HG03432 (cell line): Measurements from ENCODE around the gene MALT1.
"Not testable (repeated sequence)": the region's sequence is repeated elsewhere in the genome, so short reads cannot be mapped to it uniquely, and the experiment has no call there.

Experiments
- ATAC-seq: cut with Tn5 transposase; IDR thresholded peaks from one replicate; pipeline ENCODE4 v1.9.1; 2021; ENCODE audit warnings: mild to moderate bottlenecking, moderate library complexity; ENCODE audit not compliant: unreplicated experiment

Gene MALT1

DNA sequence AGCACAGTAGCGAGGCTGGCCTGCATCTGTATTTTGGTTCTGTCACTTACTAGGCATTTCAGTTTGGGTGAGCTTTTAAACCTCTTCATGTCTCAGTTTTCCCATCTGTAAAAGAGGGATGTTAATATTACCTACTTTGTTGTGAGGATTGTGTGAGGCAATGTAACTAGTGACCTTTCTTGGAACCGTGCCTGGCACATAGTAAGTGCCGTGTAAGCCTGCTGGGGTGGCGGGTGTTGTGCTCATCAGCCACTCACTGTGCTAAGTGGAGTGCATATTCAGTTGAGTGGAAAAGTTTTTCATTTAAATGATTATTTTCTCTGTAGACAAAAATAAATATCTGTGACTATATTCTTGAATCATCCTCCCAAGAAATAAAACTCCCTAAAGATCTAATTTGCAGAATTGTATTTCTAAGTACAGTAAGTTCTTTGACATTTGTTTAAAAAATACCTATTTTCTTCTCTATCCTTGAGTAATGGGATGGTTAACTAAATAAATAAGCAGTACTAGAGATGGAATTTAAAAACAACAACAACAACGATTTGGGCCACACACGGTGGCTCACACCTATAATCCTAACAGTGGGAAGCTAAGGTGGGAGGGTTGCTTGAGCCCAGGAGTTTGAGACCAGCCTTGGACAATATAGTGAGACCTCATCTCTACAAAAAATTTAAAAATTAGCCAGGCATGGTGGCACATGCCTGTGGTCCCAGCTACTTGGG is 56.7 kb downstream of the MALT1 start:
- no peak for ATAC-seq

GRCh38 chr18:58728719-58729118 is 57.5 kb downstream of the MALT1 start:
- ATAC-seq = no peak

DNA sequence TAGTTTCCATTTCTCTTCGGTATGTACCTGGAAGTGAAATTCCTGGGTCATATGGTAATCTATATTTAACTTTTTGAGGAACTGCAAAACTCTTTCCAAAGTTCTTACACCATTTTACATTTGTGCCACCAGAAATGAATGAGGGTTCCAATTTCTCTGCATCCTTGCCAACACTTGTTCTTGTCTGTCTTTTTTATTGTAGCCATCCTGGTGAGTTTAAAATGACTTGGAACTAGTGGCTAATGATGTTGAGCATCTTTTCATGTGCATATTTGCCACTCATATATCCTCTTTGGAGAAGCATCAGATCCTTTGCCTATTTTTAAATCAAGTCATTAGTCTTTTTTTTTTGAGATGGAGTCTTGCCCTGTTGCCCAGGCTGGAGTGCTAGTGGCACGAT is 59.4 kb downstream of the MALT1 start:
- ATAC-seq = no peak

DNA sequence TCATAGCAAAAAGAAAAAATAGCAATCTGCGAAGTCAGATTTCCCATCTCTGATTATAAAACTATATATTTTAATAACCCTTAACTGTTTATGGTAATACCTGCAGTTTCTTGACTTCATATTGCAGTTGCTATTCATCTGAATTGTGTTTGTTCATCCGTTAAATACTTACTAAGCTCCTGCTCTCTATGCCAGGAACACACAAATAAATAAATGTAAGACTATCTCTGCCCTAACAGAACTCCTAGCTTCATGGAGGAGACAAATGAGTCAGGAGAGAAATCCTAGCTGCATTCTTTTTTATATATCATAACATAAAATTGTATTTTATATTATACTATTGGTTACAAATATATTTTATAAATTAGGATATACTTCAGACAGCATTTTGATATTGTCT is 61.2 kb downstream of the MALT1 start:
- no peak for ATAC-seq

- ATAC-seq = no peak
Measured at GRCh38 chr18:58733866-58734265, 62.6 kb downstream of the MALT1 start.

DNA sequence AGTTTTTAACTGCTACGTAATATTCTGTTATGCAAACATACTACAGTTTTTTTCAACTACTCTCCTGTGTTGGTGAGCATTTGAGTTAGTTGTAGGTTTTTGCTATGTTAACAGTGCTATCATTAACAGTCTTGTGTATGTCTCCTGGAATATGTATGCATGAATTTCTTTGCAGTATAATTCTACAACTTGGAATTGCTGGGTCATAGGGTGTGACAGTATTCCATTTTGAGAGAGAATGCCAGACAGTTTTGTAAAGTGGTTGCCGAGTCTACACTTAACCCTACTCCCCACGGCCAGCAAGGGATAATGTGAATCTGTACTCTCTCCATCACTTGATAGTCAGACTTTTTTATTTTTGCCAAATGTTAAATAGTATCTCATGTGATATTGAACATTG is 67.1 kb downstream of the MALT1 start:
- no peak for ATAC-seq

DNA sequence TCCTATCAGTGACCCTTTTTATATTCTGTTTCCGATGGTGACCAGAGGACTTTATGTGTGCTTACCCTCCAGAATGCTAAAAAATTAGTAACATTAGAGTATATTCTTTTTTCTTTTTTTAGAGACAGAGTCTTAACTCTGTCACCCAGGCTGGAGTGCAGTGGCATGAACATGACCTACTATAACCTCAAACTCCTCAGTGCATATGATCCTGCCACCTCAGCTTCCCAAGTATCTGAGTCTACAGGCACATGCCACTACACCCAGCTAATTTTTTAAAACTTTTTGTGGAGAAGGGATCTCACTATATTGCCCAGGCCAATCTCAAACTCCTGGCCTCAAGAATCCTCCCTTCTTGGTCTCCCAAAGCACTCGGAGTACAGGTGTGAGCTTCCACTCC is 74.6 kb downstream of the MALT1 start:
- ATAC-seq = no peak

DNA sequence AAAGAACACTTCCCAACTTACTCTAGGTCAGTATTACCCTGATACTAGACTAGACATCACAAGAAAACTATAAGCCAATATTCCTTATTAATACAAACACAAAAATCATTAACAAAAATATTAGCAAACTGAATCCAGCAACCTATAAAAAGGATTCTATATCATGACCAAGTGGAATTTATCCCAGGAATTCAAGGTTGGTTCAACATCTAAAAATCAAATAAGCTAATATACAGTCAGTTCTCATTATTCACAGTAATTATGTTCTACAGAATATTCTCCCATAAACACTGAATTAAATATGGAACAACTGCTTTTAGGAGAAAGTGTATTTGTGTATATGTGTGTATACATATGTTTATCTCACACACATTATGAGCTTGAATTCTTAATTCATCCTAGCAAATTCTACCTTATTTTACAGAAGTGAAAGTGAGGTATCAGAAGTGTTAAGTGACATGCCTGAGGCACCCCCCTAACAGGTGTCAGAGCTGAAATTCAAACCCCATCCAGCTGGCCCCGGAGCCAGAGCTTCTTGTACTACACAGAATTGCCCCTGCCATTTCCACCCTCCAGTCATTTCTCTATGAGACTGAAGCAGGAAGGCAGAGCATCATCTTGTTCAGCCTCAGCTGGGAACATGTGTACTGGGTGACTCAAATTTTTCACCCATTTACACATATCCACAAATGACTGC is 77.8 kb downstream of the MALT1 start:
- ATAC-seq = no peak

DNA sequence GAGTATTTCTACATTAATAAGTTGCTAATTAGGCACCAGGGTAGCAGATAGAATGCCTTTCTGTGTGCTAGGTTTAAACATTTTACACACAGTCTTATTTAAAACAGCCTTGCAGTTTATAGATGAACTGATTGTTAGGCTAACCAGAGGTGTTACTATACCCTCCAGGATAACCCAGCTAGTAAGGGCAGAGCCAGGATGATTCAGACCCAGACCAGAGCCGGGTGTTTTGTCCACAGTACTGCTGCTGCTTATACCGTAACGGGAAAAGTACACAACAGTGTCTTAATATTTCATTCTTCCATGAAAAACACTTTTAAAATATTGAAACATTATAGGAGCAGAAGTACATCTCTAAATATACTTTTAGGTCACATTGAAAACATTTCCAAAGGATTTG is 82.7 kb downstream of the MALT1 start:
- ATAC-seq = no peak

GRCh38 chr18:58754544-58755068 is 83.3 kb downstream of the MALT1 start:
- no peak for ATAC-seq

DNA sequence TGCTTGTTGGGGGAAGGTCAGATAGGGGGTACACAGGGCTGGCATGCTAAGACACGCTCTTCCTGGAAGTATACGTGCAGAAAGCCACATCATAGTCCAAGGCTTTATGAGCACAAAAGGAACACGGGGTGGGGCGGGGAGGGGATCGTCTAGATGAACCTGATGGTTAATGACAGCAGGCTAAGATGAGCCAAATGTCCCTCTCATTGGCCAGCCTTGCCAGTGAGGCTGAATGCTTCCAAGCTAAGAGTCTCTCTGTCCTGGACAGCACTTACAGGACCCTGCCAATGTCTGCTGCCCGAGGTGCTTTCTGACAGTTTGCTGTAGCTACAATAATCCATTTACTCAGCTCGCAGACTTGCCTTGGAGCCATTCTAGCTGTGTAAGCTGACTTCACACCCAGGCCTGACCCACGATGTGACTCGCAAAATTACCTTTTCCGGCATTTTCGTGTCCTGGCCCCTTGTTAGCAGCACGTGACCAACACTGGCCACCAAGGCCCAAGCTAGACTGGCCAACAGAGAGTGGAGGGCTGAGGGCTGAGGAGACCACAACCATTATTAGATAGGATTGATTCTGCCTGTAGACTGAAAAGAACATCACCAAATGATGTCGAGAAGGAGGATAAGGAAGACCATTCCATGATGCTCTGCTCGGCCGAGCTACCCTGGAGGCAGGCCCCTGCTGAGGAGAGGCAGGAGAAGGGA is 84.2 kb downstream of the MALT1 start:
- no peak for ATAC-seq

- ATAC-seq = no peak
Measured at GRCh38 chr18:58756148-58756547, 84.9 kb downstream of the MALT1 start.

- no peak for ATAC-seq
Measured at GRCh38 chr18:58756596-58757240, 85.5 kb downstream of the MALT1 start.

DNA sequence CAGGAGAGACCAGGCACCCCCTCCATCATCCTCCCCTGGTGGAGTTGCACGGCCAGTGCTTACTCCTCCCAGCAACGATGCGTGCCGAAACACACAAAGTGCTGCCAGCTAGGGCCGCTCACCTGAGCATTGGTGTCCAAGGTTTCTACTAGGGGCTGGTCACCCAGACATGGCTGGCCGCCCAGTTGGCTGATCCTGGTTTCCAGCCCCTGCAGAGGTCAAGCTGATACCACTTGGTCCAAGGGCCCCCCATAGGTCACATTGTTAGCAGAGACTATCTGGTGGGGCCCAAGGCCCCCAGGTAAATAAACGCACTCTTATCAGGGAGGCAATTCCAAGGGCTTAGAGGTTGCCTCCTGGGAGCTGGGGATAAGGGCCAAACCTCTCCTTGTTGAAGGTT is 86.1 kb downstream of the MALT1 start:
- not testable (repeated sequence) for ATAC-seq

DNA sequence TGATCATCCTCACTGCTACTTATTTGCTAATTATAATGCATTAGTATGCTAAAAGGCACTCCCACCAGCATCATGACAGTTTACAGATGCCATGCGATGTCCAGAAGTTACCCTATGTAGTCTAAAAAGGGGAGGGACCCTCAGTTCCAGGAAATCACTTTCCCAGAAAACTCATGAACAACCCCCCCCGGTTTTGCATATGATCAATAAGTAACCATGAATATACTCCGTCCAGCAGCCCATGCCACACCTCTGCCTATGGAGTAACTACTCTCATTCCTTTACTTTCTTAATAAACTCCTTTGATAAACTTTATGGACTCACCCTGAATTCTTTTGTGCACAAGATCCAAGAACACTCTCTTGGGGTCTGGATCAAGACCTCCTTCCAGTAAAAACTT is 86.8 kb downstream of the MALT1 start:
- no peak for ATAC-seq

DNA sequence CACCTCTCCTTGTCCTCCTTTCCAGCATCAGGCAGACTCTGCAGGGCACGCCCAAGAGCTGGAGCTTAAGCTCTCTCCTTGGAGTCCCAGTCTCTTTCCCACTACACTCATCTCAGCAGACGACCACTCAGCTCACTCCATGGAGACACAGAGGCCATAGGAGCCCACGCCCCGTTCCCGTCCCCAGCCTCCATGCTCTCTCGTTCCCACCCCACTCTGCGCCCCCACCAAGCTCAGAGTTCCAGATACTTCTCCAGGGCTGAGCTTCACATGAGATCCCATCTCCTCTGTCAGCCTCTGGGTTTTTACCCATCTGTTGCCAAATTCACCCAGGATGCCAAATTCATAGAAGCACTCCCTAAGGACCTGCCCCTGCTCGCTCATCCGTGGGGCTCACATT is 87.3 kb downstream of the MALT1 start:
- no peak for ATAC-seq

- peak; percentile 76 for ATAC-seq
Measured at GRCh38 chr18:58761241-58761969, 90.1 kb downstream of the MALT1 start.

DNA sequence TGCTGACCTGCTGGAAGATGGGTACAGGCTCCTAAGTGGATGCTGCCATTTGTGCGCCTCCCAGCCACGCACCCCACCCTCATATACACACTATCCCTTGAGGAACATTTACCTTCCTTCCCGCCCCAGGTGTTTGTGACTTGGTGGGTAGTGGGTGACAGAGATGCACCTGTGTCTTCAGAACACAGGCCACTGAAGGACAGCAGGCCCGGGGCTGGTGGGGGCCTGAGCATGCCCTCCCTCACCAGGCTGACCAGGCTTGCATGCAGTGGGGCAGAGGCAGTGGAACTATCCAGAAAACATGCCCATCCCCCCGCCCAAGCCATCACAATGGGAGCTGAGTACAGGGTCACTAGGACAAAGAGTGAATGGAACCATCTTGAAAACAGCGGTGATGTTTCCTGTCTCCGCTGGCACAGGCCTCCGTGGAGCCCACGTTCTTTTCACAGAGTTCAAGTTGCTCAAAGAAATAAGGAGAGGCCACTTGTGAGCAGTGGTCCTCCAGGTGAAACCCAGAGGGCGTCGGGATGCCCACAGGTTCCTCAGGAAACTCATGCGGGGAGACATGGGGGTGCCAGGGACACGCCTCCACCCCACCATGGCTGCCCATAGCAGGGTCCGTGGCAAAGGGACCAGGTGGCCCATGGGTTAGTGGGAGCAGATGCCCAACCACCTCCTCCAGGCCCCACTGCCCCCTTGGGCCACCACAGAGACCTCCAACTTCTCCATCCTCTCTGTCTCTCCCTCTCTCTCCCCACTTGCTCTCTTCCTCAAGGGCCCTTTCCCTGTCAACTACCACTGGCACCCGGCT is 90.9 kb downstream of the MALT1 start:
- ATAC-seq = no peak

DNA sequence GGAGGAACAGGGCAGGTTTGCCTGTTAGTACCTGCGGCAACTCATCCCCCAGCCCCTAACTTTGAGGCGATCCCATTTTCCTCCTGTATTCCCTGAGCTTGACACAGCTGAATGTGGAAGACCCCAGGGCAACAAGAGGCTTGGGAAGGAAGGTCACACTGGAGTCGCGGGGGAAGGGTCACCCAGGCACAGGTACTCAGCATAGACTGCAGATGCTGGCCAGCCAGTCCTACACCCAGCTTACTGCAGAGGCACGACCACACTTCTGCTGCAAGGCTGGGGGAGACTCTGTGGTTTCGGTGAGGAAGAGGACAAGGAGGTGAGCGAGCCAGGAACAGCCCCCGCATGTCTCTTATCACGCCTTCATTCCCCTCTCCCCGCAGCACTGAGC is 91.5 kb downstream of the MALT1 start:
- no peak for ATAC-seq

GRCh38 chr18:58766164-58766563 is 94.9 kb downstream of the MALT1 start:
- ATAC-seq = no peak
